ENCODE measurements around the gene SCLT1. TPM values are rescaled to one million over a fixed set of nuclear protein-coding genes. Genes with fewer than 3 reads are reported as not detected.

The SCLT1 gene
- total and polyA plus RNA-seq, 12 donors = 0.97 to 16.6 (median 7.9) TPM

DNA sequence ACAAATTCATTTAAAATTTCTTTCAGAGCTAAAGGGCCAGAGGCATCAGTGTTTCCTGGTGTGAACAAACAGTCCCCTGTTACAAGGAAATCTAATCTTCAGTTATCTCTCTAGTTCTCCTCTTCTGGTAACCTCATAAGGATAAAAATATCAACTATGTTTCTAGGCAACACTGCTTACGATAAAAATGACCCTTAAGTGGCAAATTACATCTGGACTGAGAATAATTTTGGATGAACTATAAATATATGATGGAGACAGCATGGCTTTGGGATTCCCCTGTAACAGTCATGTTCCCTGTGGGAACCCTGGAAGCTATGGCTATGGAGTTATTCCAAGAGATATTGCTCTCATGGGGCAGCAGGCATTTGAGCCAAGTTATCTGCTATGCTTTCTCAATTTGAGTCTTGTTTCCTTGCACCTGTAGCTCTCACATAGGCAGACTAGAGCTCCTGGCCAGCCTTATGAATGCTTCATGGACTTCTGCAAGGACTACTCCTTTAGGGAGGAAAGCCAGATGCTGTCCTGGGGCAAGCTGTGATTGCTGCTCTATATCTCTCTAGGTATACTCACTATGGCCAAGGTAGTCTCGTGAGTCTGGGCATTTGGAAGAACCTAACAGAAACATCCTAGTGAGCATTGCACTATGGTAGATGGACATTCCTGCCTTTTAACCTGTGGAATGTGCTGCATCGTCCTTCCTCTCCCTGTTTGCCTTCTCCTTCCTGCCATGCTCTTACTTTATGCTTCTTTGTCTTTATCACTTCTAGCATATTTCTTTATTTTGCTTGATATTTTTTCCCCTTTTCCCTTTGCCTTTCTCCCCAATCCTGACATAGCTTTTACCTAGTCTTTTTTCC lies 16.9 kb upstream of the SCLT1 start:
- Histone ChIP-seq H3K4me1 (replicated peaks in 1 of 2) (no peaks in the 10 kb centered on the region), H3K27me3 (no peaks in the 10 kb centered on the region), H3K4me3 (no peak overlapping the region), H3K36me3 (replicated peaks in 1 of 2) (no peaks in the 10 kb centered on the region), H3K9me3 (replicated peaks in 1 of 3) (no peaks in the 10 kb centered on the region), H3K27ac (no peak overlapping the region)
- DNase-seq = no peak
- 80 to 89% (median 88%) methylated on average over 3 of the region's 3 CpGs for WGBS, 4 donors
- TF ChIP-seq POLR2A (IDR thresholded peaks at IDR 0.05) = no peak
- TF ChIP-seq, protein P1, sequence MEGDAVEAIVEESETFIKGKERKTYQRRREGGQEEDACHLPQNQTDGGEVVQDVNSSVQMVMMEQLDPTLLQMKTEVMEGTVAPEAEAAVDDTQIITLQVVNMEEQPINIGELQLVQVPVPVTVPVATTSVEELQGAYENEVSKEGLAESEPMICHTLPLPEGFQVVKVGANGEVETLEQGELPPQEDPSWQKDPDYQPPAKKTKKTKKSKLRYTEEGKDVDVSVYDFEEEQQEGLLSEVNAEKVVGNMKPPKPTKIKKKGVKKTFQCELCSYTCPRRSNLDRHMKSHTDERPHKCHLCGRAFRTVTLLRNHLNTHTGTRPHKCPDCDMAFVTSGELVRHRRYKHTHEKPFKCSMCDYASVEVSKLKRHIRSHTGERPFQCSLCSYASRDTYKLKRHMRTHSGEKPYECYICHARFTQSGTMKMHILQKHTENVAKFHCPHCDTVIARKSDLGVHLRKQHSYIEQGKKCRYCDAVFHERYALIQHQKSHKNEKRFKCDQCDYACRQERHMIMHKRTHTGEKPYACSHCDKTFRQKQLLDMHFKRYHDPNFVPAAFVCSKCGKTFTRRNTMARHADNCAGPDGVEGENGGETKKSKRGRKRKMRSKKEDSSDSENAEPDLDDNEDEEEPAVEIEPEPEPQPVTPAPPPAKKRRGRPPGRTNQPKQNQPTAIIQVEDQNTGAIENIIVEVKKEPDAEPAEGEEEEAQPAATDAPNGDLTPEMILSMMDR (IDR thresholded peaks at IDR 0.05) = no peak
- intact Hi-C loops (cut with DNase I) = no loop called here

GRCh38 chr4:129098531-129099001 lies 5.2 kb upstream of the SCLT1 start:
- Histone ChIP-seq H3K4me3 (no peak overlapping the region), H3K4me1 (replicated peaks in 1 of 2) (peaks cover 0 to 7% of the 10 kb centered on the region in 2 donors), H3K36me3 (replicated peaks in 1 of 2) (no peaks in the 10 kb centered on the region), H3K9me3 (replicated peaks in 1 of 3) (no peaks in the 10 kb centered on the region), H3K27me3 (no peaks in the 10 kb centered on the region), H3K27ac (no peak overlapping the region)
- TF ChIP-seq POLR2A (IDR thresholded peaks at IDR 0.05) = no peak
- TF ChIP-seq, protein P1 (IDR thresholded peaks at IDR 0.05) = no peak
- DNase-seq = no peak
- intact Hi-C loops (cut with DNase I) = no loop called here

GRCh38 chr4:129095811-129096454 lies 2.6 kb upstream of the SCLT1 start, which contains the start of gene C4orf33:
TSS of gene C4orf33 (plus strand) at chr4:129096152. CDS start at chr4:129102611, 6,459 bp downstream.
- Histone ChIP-seq H3K27ac (peak within 1 kb of the TSS; percentile 74 to 94 (median 91)), H3K9me3 (replicated peaks in 1 of 3) (no peaks in the 10 kb centered on the region), H3K27me3 (no peaks in the 10 kb centered on the region), H3K4me1 (replicated peaks in 1 of 2) (peaks cover 6 to 23% of the 10 kb centered on the region in 2 donors), H3K36me3 (replicated peaks in 1 of 2) (no peaks in the 10 kb centered on the region), H3K4me3 (peak within 1 kb of the TSS in 3 of 4 donors; percentile 64 to 85 (median 72))
- peak in 1 of 2 donors; percentile 48 for TF ChIP-seq POLR2A (IDR thresholded peaks at IDR 0.05)
- TF ChIP-seq, protein P1 (IDR thresholded peaks at IDR 0.05) = no peak
- intact Hi-C loops (cut with DNase I) = no loop called here
- peak; percentile 67 to 85 (median 73) for DNase-seq
- WGBS, 4 donors = 4 to 9% (median 6%) methylated on average over 14 of the region's 14 CpGs

- peak overlapping the region in 1 of 4 donors; percentile 74 for H3K4me3 ChIP-seq
- TF ChIP-seq POLR2A (IDR thresholded peaks at IDR 0.05) = no peak
- TF ChIP-seq, protein P1 (IDR thresholded peaks at IDR 0.05) = no peak
- H3K27me3 ChIP-seq = no peaks in the 10 kb centered on the region
- no peak for DNase-seq
- peaks cover 6 to 23% of the 10 kb centered on the region in 2 donors for H3K4me1 ChIP-seq (replicated peaks in 1 of 2)
- intact Hi-C loops (cut with DNase I) = no loop called here
- H3K36me3 ChIP-seq (replicated peaks in 1 of 2) = no peaks in the 10 kb centered on the region
- WGBS, 4 donors = 78 to 93% (median 87%) methylated on average over 3 of the region's 3 CpGs
- no peaks in the 10 kb centered on the region for H3K9me3 ChIP-seq (replicated peaks in 1 of 3)
- H3K27ac ChIP-seq = peak overlapping the region in 1 of 5 donors; percentile 98
Measured at GRCh38 chr4:129094347-129094746, 1.0 kb upstream of the SCLT1 start.
